Dermis lymphatic vessel endothelial cell (primary cell): ENCODE results near the gene MRGPRF. TPM values are rescaled to one million over a fixed set of nuclear protein-coding genes. Genes with fewer than 3 reads are reported as not detected.

Source experiments
- total RNA-seq: library from RNA; depleted of rRNA; stranded (reverse); fragments of >200 nt; gene quantifications from 2 replicates; pipeline ENCODE4 v1.2.1, GENCODE V29; 2014

The MRGPRF gene, protein sequence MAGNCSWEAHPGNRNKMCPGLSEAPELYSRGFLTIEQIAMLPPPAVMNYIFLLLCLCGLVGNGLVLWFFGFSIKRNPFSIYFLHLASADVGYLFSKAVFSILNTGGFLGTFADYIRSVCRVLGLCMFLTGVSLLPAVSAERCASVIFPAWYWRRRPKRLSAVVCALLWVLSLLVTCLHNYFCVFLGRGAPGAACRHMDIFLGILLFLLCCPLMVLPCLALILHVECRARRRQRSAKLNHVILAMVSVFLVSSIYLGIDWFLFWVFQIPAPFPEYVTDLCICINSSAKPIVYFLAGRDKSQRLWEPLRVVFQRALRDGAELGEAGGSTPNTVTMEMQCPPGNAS
- not detected in 2 replicates for total RNA-seq

GRCh38 chr11:69013009-69013951 is at the start of gene MRGPRF:
Gene MRGPRF, minus strand, starts transcription at chr11:69013246. Its CDS starts 3,345 bp downstream, at chr11:69009901.

DNA sequence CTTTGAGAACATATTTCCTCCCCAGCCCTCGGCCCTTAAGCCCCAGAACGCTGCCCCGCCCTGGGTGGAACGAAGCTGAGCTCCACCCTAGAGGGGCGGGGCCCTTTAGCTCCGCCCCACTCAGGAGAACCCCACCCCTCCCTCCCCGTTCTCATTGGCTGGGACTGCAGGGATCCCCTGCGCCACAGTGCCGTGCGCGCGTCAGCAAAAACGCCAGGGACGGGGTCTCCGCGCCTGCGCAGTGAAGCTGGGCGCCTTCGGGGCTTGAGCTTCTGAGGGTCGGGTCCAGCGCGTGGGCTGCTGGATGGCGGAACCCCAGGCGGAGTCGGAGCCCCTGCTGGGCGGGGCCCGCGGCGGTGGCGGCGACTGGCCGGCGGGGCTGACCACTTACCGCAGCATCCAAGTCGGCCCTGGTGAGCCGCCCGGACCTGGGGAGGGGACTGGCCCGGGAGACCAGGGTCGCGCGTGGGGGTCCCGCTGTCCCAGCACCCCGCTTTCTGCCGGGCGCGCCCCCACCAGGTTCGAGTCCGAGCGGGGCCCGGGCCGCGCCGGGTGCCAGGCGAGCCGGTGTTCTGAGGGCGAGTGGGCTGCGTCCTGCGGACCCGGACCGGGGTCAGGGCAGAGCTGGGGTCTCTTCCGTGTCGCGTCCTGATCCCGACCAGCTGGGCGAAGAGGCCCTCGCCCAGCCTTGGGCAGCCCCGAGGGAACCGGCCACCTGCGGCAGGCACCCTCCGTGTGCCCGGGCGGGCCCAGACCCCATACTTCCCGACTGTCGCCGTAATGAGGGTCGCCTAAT is 35.8 kb upstream of the MRGPRF start, which contains the start of gene TPCN2:
TSS of gene TPCN2 (plus strand) at position 239 of the 796 bp plus-strand sequence. CDS start at position 305, 66 bp downstream.

GRCh38 chr11:68980776-68981065 is 32.3 kb downstream of the MRGPRF start, which contains the start of gene MRGPRD:
Gene MRGPRD, minus strand, starts transcription at chr11:68980986. Its CDS starts 0 bp downstream, at chr11:68980986.

Other genes with a start within 250 kb of the MRGPRF start
- gene CPT1A, start 171.3 kb downstream of the MRGPRF start, total RNA-seq = 71.9 and 108 TPM in 2 replicates
- gene MRPL21, start 109.4 kb downstream of the MRGPRF start, total RNA-seq = 71.8 and 74.3 TPM in 2 replicates
- 7.9 and 9.3 TPM in 2 replicates for gene IGHMBP2, start 109.4 kb downstream of the MRGPRF start, total RNA-seq
- not detected in 2 replicates for gene MRGPRD, start 32.3 kb downstream of the MRGPRF start, total RNA-seq
- 10.2 and 12.0 TPM in 2 replicates for gene TPCN2, start 35.7 kb upstream of the MRGPRF start, total RNA-seq
- 0.09 and 0.11 TPM in 2 replicates for gene SMIM38, start 142.7 kb upstream of the MRGPRF start, total RNA-seq